Right renal cortex interstitium (tissue), 3 donors: ENCODE results near the gene ACTA2. TPM values are rescaled to one million over a fixed set of nuclear protein-coding genes. Genes with fewer than 3 reads are reported as not detected.

Experiments
- DNase-seq, 3 donors: peaks; one replicate each; pipeline ENCODE4 v3.0.0-alpha.2; 2013; ENCODE audit warnings: low read depth in 3 of 3, low spot score in 2 of 3
- polyA plus RNA-seq, 3 donors: library from polyadenylated mRNA; unstranded; fragments of 120-200 nt; gene quantifications; one replicate each; pipeline ENCODE4 v1.2.1, GENCODE V29; 2013; ENCODE audit not compliant: insufficient read length in 3 of 3

ACTA2 gene
- polyA plus RNA-seq, 3 donors = 174 to 195 (median 189) TPM

GRCh38 chr10:88898727-88899126, 53.8 kb downstream of the ACTA2 start:
- no peak for DNase-seq

DNA sequence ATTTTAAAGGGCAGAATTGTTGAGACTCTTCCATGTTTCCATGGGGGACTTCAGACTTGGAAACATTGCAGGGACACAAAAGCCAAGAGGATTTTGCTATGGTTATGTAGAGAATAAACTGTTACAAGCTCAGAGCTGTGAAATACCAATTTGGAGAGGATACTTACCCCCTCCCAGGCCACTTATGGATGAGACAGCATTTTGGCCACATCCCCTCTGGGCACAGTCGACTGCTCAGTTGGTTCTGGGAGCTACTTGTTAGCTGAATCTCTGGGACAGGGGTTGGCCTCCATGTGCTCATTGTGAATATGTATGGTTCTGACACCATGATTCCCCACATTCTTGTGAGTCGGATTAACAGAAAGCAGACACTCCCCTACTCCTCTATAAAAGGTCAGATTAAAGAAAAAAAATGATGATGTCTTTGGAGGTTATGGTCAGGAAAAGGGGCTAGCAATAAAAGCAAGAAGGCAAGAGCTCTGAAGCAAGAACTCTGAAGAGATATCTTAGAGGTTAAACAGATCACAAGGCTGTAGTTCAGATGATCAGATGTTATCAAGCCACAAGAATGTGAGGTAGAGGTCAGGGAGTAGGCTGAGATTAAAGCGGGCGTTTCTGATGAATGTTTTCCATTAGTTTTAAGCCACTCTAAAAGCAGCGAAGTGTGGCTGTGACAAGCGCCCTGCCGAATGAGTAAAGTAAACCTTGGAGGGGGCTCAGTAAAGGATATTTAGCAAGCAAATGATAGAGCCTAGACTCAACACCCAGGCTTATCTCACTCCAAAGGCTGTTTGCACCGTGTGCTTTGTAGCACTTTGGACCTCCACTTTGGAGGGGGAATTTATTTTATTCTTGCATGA, 55.3 kb downstream of the ACTA2 start:
- no peak for DNase-seq

- DNase-seq = no peak
Observed at GRCh38 chr10:88896372-88896993, 56.1 kb downstream of the ACTA2 start.

GRCh38 chr10:88895250-88895649, 57.3 kb downstream of the ACTA2 start:
- DNase-seq = no peak

DNA sequence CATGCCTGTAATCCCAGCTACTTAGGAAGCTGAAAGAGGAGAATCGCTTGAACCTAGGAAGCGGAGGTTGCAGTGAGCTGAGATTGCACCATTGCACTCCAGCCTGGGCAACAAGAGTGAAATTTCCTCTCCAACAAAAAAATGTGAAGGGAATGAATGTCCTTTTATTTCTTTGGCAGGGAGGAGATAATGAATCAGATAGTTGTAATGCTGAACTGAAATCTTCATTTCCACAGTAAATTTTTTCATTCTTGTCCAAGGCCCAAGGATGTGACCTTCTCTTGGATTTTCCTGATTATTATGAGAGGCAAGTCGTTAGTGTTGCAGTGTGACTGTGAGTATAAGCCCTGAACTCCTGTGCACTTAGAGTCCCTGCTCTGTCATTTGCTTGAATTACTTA, 59.0 kb downstream of the ACTA2 start:
- no peak for DNase-seq

GRCh38 chr10:88892222-88892967, 60.2 kb downstream of the ACTA2 start:
- DNase-seq = no peak

DNA sequence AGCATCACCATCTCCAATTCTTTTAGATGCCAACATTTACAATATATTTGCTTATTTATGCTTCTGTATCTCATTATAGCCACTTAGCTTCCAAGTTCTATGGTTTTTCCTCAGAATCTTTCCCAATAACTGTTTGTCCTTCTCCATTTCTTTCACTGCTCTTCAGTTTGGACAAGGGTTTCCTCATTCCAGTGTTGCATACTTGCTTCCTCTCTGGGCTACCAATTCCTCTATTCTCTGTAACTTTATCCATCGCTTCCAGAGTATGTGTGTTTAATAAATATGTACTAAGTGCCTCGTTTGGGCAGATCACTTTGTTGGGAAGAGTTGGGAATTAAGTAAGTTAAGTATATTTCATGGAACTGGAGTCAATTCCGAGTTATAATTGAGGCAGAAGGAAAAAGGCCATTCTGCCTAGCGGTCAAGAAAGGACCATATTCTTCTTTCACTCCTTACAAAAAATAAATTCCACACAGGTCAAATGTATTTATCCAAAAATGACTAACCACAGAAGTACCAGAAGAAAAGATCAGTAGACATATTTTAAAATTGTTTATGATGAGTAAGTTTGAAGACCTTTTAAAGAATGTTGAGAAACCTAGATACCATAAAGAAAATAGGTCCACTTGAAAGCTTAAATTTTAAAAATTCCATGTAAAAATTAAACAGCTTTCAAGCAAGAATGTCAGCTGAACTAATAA, 61.7 kb downstream of the ACTA2 start:
- DNase-seq = no peak

- no peak for DNase-seq
Observed at GRCh38 chr10:88889559-88890337, 62.8 kb downstream of the ACTA2 start.

DNA sequence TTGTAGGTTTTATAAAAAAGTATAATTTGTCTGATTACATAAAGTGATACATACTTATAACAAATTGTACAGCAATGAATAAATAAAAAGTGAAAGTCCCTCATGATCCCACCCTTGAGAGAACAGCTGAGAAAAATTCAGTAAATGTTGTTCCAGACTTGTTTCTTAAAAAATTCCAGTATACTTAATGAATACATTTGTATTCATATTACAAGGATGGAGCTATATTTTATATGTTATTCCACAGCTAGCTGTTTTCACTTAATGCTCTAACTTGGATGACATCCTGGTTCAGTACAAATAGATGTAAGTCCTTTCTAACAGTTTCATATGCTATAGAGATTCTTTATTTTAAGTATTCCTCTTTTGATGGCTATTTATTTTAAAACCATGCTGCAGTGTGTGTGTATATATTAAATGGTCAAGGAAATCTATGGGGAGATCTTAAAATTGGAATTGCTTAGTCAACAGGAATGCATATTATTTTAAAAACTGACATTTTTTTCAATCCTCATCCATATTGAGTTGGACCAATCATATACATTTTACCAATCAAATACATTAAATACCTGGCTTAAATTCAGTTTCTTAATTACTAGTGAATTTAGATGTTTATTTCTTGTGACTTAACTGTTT, 63.6 kb downstream of the ACTA2 start:
- DNase-seq = no peak

DNA sequence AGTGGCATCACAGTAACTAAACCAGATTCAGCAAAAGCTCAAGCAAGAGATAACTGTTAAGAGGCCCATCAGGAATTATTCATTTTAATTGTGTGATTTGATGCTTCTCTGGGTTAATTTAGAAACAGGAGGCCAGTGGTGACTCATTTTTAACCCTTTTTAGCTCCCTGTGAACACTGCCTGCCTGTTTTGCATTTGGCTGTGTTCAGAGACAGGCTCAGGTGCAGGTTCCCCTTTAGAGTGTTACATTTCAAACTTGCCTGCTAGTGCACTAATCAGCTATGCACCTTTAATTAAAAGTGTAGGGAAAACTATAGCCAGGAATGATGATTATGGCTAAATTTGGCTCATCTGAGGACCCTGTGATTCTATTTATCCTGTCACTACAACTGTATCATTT, 66.0 kb downstream of the ACTA2 start:
- DNase-seq = no peak

Other genes with a start within 250 kb of the ACTA2 start
- gene LIPK, start 246.5 kb downstream of the ACTA2 start, polyA plus RNA-seq = not detected
- not detected for gene LIPN, start 192.8 kb downstream of the ACTA2 start, polyA plus RNA-seq
- under 1 TPM in 1 of 3 donors, not detected in 2; 0.11 TPM for gene LIPM, start 150.0 kb downstream of the ACTA2 start, polyA plus RNA-seq
- under 1 TPM in 2 of 3 donors, not detected in 1; 0.37 to 0.54 TPM for gene ANKRD22, start 100.9 kb downstream of the ACTA2 start, polyA plus RNA-seq
- 1 to 10 TPM; 1.7 to 2.0 (median 1.9) TPM for gene STAMBPL1, start 72.5 kb downstream of the ACTA2 start, polyA plus RNA-seq
- 10 to 100 TPM; 12.4 to 12.9 (median 12.5) TPM for gene FAS, start 38.0 kb upstream of the ACTA2 start, polyA plus RNA-seq